ENCODE data around the gene SUMO3.

SUMO3 gene

GRCh38 chr21:44761011-44761729, 56.7 kb downstream of the SUMO3 start:
- H4K20me1 ChIP-seq, result peaks cover 0 to 40% (median 10%) of the 10 kb centered on the region in 11 experiments; a peak in 13 of 22 replicates
- TF ChIP-seq Cebpa-rat (IDR thresholded peaks at IDR 0.05), result no peak
- H3K4me3 ChIP-seq, result no peak overlapping the region
- 0 out of 22 replicates have a peak overlapping the region, but pooled peaks of 2 of the 11 experiments have one; percentile 2 to 4 for H3K4me2 ChIP-seq
- H3K36me3 ChIP-seq, result no peaks in the 10 kb centered on the region
- H3K9me3 ChIP-seq (replicated peaks in 1 of 11), result no peaks in the 10 kb centered on the region
- no peak overlapping the region for H3K9ac ChIP-seq
- H3K27ac ChIP-seq, result no peak overlapping the region
- peaks cover 11 to 31% (median 16%) of the 10 kb centered on the region in 10 experiments for H3K4me1 ChIP-seq
- no peaks in the 10 kb centered on the region for H3K27me3 ChIP-seq

GRCh38 chr21:44760376-44760775, 57.5 kb downstream of the SUMO3 start:
- Histone ChIP-seq H3K27me3 (no peaks in the 10 kb centered on the region), H4K20me1 (peaks cover 0 to 32% (median 2%) of the 10 kb centered on the region in 11 experiments; a peak in 9 of 22 replicates), H3K4me1 (peaks cover 4 to 28% (median 11%) of the 10 kb centered on the region in 10 experiments; a peak in 19 of 20 replicates), H3K27ac (no peak overlapping the region), H3K4me2 (peak overlapping the region in 6 of 11 experiments; percentile 2 to 37 (median 12); a peak in 3 of 22 replicates), H3K4me3 (no peak overlapping the region), H3K9me3 (replicated peaks in 1 of 11) (0 out of 22 replicates have a peak, but pooled peaks cover 0 to 1% (median 0%) of the 10 kb centered on the region in 11 experiments), H3K36me3 (no peaks in the 10 kb centered on the region), H3K9ac (no peak overlapping the region)
- TF ChIP-seq Cebpa-rat (IDR thresholded peaks at IDR 0.05), result no peak

GRCh38 chr21:44759628-44760285, 58.1 kb downstream of the SUMO3 start:
- Histone ChIP-seq H3K9ac (no peak overlapping the region), H4K20me1 (peaks cover 0 to 27% (median 0%) of the 10 kb centered on the region in 11 experiments; a peak in 7 of 22 replicates), H3K4me2 (peak overlapping the region in 1 of 11 experiments; percentile 37; a peak in 1 of 22 replicates), H3K36me3 (no peaks in the 10 kb centered on the region), H3K27ac (no peak overlapping the region), H3K9me3 (replicated peaks in 1 of 11) (peaks cover 0 to 8% (median 0%) of the 10 kb centered on the region in 11 experiments; a peak in 6 of 22 replicates), H3K27me3 (no peaks in the 10 kb centered on the region), H3K4me3 (no peak overlapping the region), H3K4me1 (peaks cover 0 to 22% (median 7%) of the 10 kb centered on the region in 10 experiments; a peak in 11 of 20 replicates)
- no peak for TF ChIP-seq Cebpa-rat (IDR thresholded peaks at IDR 0.05)

- Histone ChIP-seq H4K20me1 (peaks cover 0 to 21% (median 0%) of the 10 kb centered on the region in 11 experiments; a peak in 5 of 22 replicates), H3K9ac (no peak overlapping the region), H3K27ac (no peak overlapping the region), H3K4me1 (peaks cover 0 to 20% (median 6%) of the 10 kb centered on the region in 10 experiments; a peak in 9 of 20 replicates), H3K9me3 (replicated peaks in 1 of 11) (peaks cover 0 to 11% (median 4%) of the 10 kb centered on the region in 11 experiments; a peak in 7 of 22 replicates), H3K4me2 (no peak overlapping the region), H3K4me3 (no peak overlapping the region), H3K36me3 (no peaks in the 10 kb centered on the region), H3K27me3 (no peaks in the 10 kb centered on the region)
- TF ChIP-seq Cebpa-rat (IDR thresholded peaks at IDR 0.05), result no peak
Measured at GRCh38 chr21:44758781-44759627, 58.9 kb downstream of the SUMO3 start.

GRCh38 chr21:44758141-44758561, 59.7 kb downstream of the SUMO3 start:
- Histone ChIP-seq H3K9me3 (replicated peaks in 1 of 11) (peaks cover 0 to 11% (median 4%) of the 10 kb centered on the region in 11 experiments; a peak in 7 of 22 replicates), H3K9ac (no peak overlapping the region), H4K20me1 (peaks cover 0 to 13% (median 0%) of the 10 kb centered on the region in 11 experiments; a peak in 4 of 22 replicates), H3K4me1 (peaks cover 1 to 20% (median 10%) of the 10 kb centered on the region in 10 experiments; a peak in 18 of 20 replicates), H3K36me3 (no peaks in the 10 kb centered on the region), H3K27me3 (no peaks in the 10 kb centered on the region), H3K27ac (no peak overlapping the region), H3K4me3 (no peak overlapping the region), H3K4me2 (no peak overlapping the region)
- no peak for TF ChIP-seq Cebpa-rat (IDR thresholded peaks at IDR 0.05)

- no peak overlapping the region for H3K4me2 ChIP-seq
- H3K27ac ChIP-seq, result no peak overlapping the region
- no peak overlapping the region for H3K9ac ChIP-seq
- no peaks in the 10 kb centered on the region for H3K27me3 ChIP-seq
- H3K9me3 ChIP-seq (replicated peaks in 1 of 11), result peaks cover 0 to 11% (median 4%) of the 10 kb centered on the region in 11 experiments; a peak in 7 of 22 replicates
- H3K4me1 ChIP-seq, result peaks cover 5 to 24% (median 14%) of the 10 kb centered on the region in 10 experiments
- H3K4me3 ChIP-seq, result no peak overlapping the region
- TF ChIP-seq Cebpa-rat (IDR thresholded peaks at IDR 0.05), result no peak
- peaks cover 0 to 13% (median 0%) of the 10 kb centered on the region in 11 experiments; a peak in 4 of 22 replicates for H4K20me1 ChIP-seq
- H3K36me3 ChIP-seq, result no peaks in the 10 kb centered on the region
Measured at GRCh38 chr21:44757731-44758130, 60.1 kb downstream of the SUMO3 start.

GRCh38 chr21:44756423-44757185, 61.3 kb downstream of the SUMO3 start:
- Histone ChIP-seq H3K9ac (no peak overlapping the region), H3K4me2 (peak overlapping the region in 4 of 11 experiments; percentile 8 to 18 (median 12); a peak in 6 of 22 replicates), H3K4me1 (peaks cover 13 to 29% (median 22%) of the 10 kb centered on the region in 10 experiments), H3K36me3 (no peaks in the 10 kb centered on the region), H3K27me3 (no peaks in the 10 kb centered on the region), H3K4me3 (no peak overlapping the region), H3K9me3 (replicated peaks in 1 of 11) (peaks cover 0 to 11% (median 4%) of the 10 kb centered on the region in 11 experiments; a peak in 7 of 22 replicates), H4K20me1 (peaks cover 0 to 8% (median 0%) of the 10 kb centered on the region in 11 experiments; a peak in 2 of 22 replicates), H3K27ac (no peak overlapping the region)
- no peak for TF ChIP-seq Cebpa-rat (IDR thresholded peaks at IDR 0.05)

Data from BLaER1 treated with 17β-estradiol and CSF1 and Interleukin-3, amounts not matched to agents 10 nM and 100 nM (cell line).